Measurements from ENCODE around the gene DNAH1.

The DNAH1 gene

GRCh38 chr3:52447512-52448355 is 131.6 kb downstream of the DNAH1 start:
- Mint-ChIP-seq H3K9me3 (no peaks in the 10 kb centered on the region), H3K4me1 (peaks cover 6% of the 10 kb centered on the region), H3K27ac (no peak overlapping the region), H3K36me3 (no peaks in the 10 kb centered on the region), H3K4me3 (no peak overlapping the region), H3K27me3 (no peaks in the 10 kb centered on the region)

Measured in activated naive CD4-positive, alpha-beta T cell treated with anti-CD3 and anti-CD28 coated beads, Interleukin-2, amount 50 U/mL, for 24 hours (primary cell).